KBM-7 (cell line): Measurements from ENCODE around the gene LRP2BP.

ENCODE experiments used
- DNase-seq: peaks from one replicate; pipeline ENCODE4 v3.0.0-alpha.2; 2015
- in situ Hi-C: fragments of 300-500 bp; cut with MboI; formaldehyde crosslinking; loops from 2 replicates; pipeline ENCODE4 v1.14.3; 2020; ENCODE audit warnings: low sequenced_read_pairs, low pct_unique_long_range_greater_than_20kb, mixed read lengths

Gene LRP2BP

GRCh38 chr4:185396724-185397385 lies 1.1 kb upstream of the LRP2BP start, which contains the start of gene ANKRD37:
TSS of gene ANKRD37 (plus strand) at chr4:185396841. CDS start at chr4:185396924, 83 bp downstream.
- peak; percentile 45 for DNase-seq
- in situ Hi-C loops = no loop called here

- peak; percentile 96 for DNase-seq
- in situ Hi-C loops = no loop called here
Observed at GRCh38 chr4:185395956-185396723, 416 bp upstream of the LRP2BP start.

GRCh38 chr4:185394568-185395237 lies 1.0 kb downstream of the LRP2BP start:
- in situ Hi-C loops = no loop called here
- peak; percentile 46 for DNase-seq

GRCh38 chr4:185392156-185392555 lies 3.6 kb downstream of the LRP2BP start:
- no peak for DNase-seq
- in situ Hi-C loops = no loop called here

GRCh38 chr4:185390941-185391340 lies 4.8 kb downstream of the LRP2BP start:
- DNase-seq = no peak
- in situ Hi-C loops = no loop called here

- in situ Hi-C loops = no loop called here
- no peak for DNase-seq
Observed at GRCh38 chr4:185387957-185388356, 7.8 kb downstream of the LRP2BP start.

GRCh38 chr4:185384930-185385331 lies 10.8 kb downstream of the LRP2BP start:
- DNase-seq = peak; percentile 70
- in situ Hi-C loops = no loop called here

- in situ Hi-C loops = no loop called here
- DNase-seq = no peak
Observed at GRCh38 chr4:185384061-185384460, 11.7 kb downstream of the LRP2BP start.

GRCh38 chr4:185383451-185383850 lies 12.3 kb downstream of the LRP2BP start:
- in situ Hi-C loops = no loop called here
- DNase-seq = no peak

GRCh38 chr4:185382754-185383153 lies 13.0 kb downstream of the LRP2BP start:
- in situ Hi-C loops = no loop called here
- no peak for DNase-seq

- no peak for DNase-seq
- in situ Hi-C loops = no loop called here
Observed at GRCh38 chr4:185381288-185382196, 14.2 kb downstream of the LRP2BP start.

GRCh38 chr4:185380320-185380719 lies 15.4 kb downstream of the LRP2BP start:
- in situ Hi-C loops = no loop called here
- peak; percentile 37 for DNase-seq

GRCh38 chr4:185379326-185380295 lies 16.1 kb downstream of the LRP2BP start:
- in situ Hi-C loops = no loop called here

GRCh38 chr4:185378264-185378663 lies 17.5 kb downstream of the LRP2BP start:
- no peak for DNase-seq
- in situ Hi-C loops = no loop called here

More at GRCh38 chr4:185379326-185380295, 16.1 kb downstream of the LRP2BP start:
- no peak for DNase-seq

GRCh38 chr4:185374573-185374972 lies 21.2 kb downstream of the LRP2BP start:
- DNase-seq = peak; percentile 18

GRCh38 chr4:185374027-185374426 lies 21.7 kb downstream of the LRP2BP start:
- in situ Hi-C loops = no loop called here

More at GRCh38 chr4:185374573-185374972, 21.2 kb downstream of the LRP2BP start:
- in situ Hi-C loops = no loop called here

GRCh38 chr4:185371702-185372101 lies 24.0 kb downstream of the LRP2BP start:
- in situ Hi-C loops = no loop called here
- no peak for DNase-seq

More at GRCh38 chr4:185374027-185374426, 21.7 kb downstream of the LRP2BP start:
- no peak for DNase-seq
